ENCODE data around the gene PRRC2B. TPM values are rescaled to one million over a fixed set of nuclear protein-coding genes. Genes with fewer than 3 reads are reported as not detected.

Gene PRRC2B
- total RNA-seq, 1 experiment from 2014 or later: 219 TPM

Other genes with a start within 250 kb of the PRRC2B start
- gene FAM78A, start 117.6 kb upstream of the PRRC2B start, total RNA-seq (2022): 0.70 and 0.88 TPM in 2 replicates
- gene PLPP7, start 104.4 kb upstream of the PRRC2B start, total RNA-seq (2022): 0.11 TPM in 1 of 2 replicates, not detected in the other
- 44.2 and 44.7 TPM in 2 replicates for gene POMT1, start 108.8 kb downstream of the PRRC2B start, total RNA-seq (2022)
- gene UCK1, start 137.2 kb downstream of the PRRC2B start, total RNA-seq (2022): 24.9 and 25.7 TPM in 2 replicates
- 5.0 and 6.5 TPM in 2 replicates for gene PRRT1B, start 151.4 kb downstream of the PRRC2B start, total RNA-seq (2022)